ENCODE data around the gene HEPACAM.

Gene HEPACAM

DNA sequence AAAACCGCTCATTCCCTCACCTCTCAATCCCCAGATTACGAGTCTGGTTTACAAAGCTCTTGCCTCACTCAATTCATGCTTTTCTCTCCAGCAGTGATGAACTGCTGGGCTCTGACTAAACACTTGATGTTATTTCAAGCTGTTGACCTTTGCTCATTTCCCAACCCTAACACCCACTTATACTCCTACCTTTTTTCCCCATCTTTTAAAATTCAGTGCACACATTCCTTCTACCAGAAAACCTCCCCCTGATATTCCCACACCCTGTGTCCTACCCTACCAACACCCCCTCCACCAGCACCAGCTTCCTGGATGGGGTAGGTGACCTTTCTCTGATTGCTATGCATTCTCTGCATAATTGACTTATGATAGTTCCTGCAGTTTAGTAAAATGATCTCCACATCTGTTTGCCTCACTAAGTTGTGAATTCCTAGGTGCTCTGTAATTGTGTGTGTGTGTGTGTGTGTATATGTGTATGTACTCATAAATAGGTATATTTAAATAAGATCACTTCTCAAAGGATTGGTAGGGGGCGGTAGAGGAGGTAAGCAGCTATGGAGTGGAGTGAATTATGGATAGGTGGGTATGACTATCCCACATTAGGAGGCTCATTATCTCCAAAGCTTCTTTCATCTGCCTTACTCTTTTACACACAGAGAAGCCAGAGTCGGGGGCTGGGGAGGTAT, 842 bp downstream of the HEPACAM start:
- H3K4me3 Mint-ChIP-seq = no peak overlapping the region
- no peak overlapping the region for H3K27ac Mint-ChIP-seq
- peaks cover 37% of the 10 kb centered on the region for H3K27me3 Mint-ChIP-seq
- H3K36me3 Mint-ChIP-seq = no peaks in the 10 kb centered on the region
- peaks cover 16% of the 10 kb centered on the region for H3K4me1 Mint-ChIP-seq
- CTCF ChIA-PET = interaction anchor here (0.6 to 1.9 kb wide), 5 partner anchors 12 to 97 kb away, joined by 3 to 10 read pairs (median 3); no protein-coding TSS in a partner anchor
- no peak for DNase-seq
- no peaks in the 10 kb centered on the region for H3K9me3 Mint-ChIP-seq

DNA sequence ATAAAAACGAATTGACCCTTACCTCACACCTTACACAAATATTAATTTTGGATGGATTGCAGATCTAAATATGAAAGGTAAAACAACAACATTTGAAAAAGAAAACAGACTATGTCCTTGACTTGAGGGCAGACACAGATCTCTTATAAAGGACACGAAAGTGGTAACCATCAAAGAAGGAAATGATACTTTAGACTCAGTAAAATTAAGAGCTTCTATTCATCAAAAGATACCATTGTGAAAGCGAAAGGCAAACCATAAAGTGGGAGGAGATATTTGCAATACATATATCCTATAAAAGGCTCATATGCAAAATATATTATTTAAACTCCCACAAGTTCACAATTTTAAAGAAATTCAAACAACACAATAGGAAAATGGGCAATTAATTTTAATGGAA, 5.0 kb downstream of the HEPACAM start:
- Mint-ChIP-seq H3K4me3 (peak overlapping the region; percentile 9), H3K4me1 (peaks cover 24% of the 10 kb centered on the region), H3K27me3 (peaks cover 3% of the 10 kb centered on the region), H3K36me3 (no peaks in the 10 kb centered on the region), H3K9me3 (no peaks in the 10 kb centered on the region), H3K27ac (peak overlapping the region; percentile 77)
- CTCF ChIA-PET = no interaction called here
- no peak for DNase-seq

- no peak overlapping the region for H3K27ac Mint-ChIP-seq
- CTCF ChIA-PET = interaction anchor here (0.8 to 1.0 kb wide), 2 partner anchors 22 to 213 kb away, joined by 3 read pairs; no protein-coding TSS in a partner anchor
- H3K4me1 Mint-ChIP-seq = peaks cover 25% of the 10 kb centered on the region
- H3K9me3 Mint-ChIP-seq = no peaks in the 10 kb centered on the region
- DNase-seq = no peak
- no peaks in the 10 kb centered on the region for H3K36me3 Mint-ChIP-seq
- peaks cover 7% of the 10 kb centered on the region for H3K27me3 Mint-ChIP-seq
- no peak overlapping the region for H3K4me3 Mint-ChIP-seq
Observed at GRCh38 chr11:124928942-124929665, 6.7 kb downstream of the HEPACAM start.

- CTCF ChIA-PET = interaction anchor here (0.6 to 1.8 kb wide), 4 partner anchors 11 to 219 kb away, joined by 3 to 6 read pairs (median 3); no protein-coding TSS in a partner anchor
- DNase-seq = peak; percentile 52
- no peaks in the 10 kb centered on the region for H3K9me3 Mint-ChIP-seq
- H3K27ac Mint-ChIP-seq = no peak overlapping the region
- H3K4me3 Mint-ChIP-seq = no peak overlapping the region
- H3K27me3 Mint-ChIP-seq = peaks cover 25% of the 10 kb centered on the region
- peaks cover 23% of the 10 kb centered on the region for H3K4me1 Mint-ChIP-seq
- no peaks in the 10 kb centered on the region for H3K36me3 Mint-ChIP-seq
Observed at GRCh38 chr11:124923296-124923695, 12.6 kb downstream of the HEPACAM start.

- Mint-ChIP-seq H3K4me1 (peaks cover 23% of the 10 kb centered on the region), H3K27me3 (peaks cover 25% of the 10 kb centered on the region), H3K36me3 (no peaks in the 10 kb centered on the region), H3K27ac (no peak overlapping the region), H3K4me3 (no peak overlapping the region), H3K9me3 (no peaks in the 10 kb centered on the region)
- no peak for DNase-seq
- CTCF ChIA-PET = interaction anchor here (0.6 to 1.8 kb wide), 4 partner anchors 12 to 220 kb away, joined by 3 to 6 read pairs (median 3); no protein-coding TSS in a partner anchor
Observed at GRCh38 chr11:124922831-124923230, 13.0 kb downstream of the HEPACAM start.

- H3K9me3 Mint-ChIP-seq = no peaks in the 10 kb centered on the region
- H3K4me1 Mint-ChIP-seq = peaks cover 23% of the 10 kb centered on the region
- CTCF ChIA-PET = interaction anchor here (0.7 to 1.4 kb wide), 2 partner anchors 20 to 33 kb away, joined by 4 read pairs; no protein-coding TSS in a partner anchor
- DNase-seq = peak; percentile 82
- no peak overlapping the region for H3K27ac Mint-ChIP-seq
- no peaks in the 10 kb centered on the region for H3K36me3 Mint-ChIP-seq
- H3K4me3 Mint-ChIP-seq = peak overlapping the region; percentile 42
- H3K27me3 Mint-ChIP-seq = peaks cover 36% of the 10 kb centered on the region
Observed at GRCh38 chr11:124920870-124921609, 14.8 kb downstream of the HEPACAM start.

DNA sequence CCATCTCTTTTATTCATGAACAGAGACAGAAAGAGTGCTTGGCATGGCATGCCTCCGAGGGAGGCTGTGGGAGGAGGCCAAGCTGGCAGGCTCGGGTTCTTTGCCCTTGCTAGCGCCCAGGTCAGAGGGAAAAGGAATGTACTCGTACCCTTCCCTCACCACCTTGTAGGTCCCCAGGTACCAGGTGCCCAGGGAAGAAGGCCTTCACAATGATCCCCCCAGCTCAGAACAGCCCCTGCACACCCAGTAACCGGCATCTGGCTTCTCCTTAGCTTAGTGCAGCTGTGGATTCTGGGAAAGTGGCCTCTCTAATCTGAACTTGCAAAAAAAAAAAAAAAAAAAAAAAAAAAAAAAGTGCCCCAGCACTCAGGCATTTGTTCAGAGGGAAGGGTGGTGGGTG, 15.5 kb downstream of the HEPACAM start:
- Mint-ChIP-seq H3K36me3 (no peaks in the 10 kb centered on the region), H3K27ac (no peak overlapping the region), H3K27me3 (peaks cover 40% of the 10 kb centered on the region), H3K9me3 (no peaks in the 10 kb centered on the region), H3K4me3 (no peak overlapping the region), H3K4me1 (peaks cover 23% of the 10 kb centered on the region)
- DNase-seq = no peak
- CTCF ChIA-PET = interaction anchor here (1.4 kb wide), 1 partner anchor 21 kb away, joined by 4 read pairs; no protein-coding TSS in a partner anchor

GRCh38 chr11:124919898-124920297, 15.9 kb downstream of the HEPACAM start:
- no peak overlapping the region for H3K4me3 Mint-ChIP-seq
- CTCF ChIA-PET = interaction anchor here (1.4 kb wide), 1 partner anchor 21 kb away, joined by 4 read pairs; no protein-coding TSS in a partner anchor
- H3K27ac Mint-ChIP-seq = no peak overlapping the region
- H3K4me1 Mint-ChIP-seq = peaks cover 23% of the 10 kb centered on the region
- H3K9me3 Mint-ChIP-seq = no peaks in the 10 kb centered on the region
- H3K27me3 Mint-ChIP-seq = peaks cover 35% of the 10 kb centered on the region
- H3K36me3 Mint-ChIP-seq = no peaks in the 10 kb centered on the region
- no peak for DNase-seq

DNA sequence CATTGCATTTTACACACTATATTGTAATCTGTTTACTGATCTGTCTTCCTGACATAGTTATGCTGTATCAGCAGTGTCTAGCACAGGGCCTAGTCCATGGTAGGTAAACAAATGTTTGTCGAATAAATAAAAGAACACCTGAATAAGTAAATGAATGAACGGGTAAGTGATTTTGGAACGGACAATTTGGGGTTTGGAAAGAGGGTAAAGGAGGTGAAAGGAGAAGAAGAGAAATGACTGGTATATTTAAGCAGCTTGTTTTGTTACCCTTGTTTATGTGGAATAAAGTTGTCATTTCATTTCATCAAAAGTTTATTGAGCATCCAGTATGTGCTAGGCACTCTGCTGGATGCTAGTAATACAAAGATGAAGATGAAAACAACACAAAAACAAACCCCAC, 16.9 kb downstream of the HEPACAM start, which contains the start of gene HEPN1:
Gene HEPN1, plus strand, starts transcription at position 301 of the 400 bp plus-strand sequence.
- no peak for DNase-seq
- CTCF ChIA-PET = interaction anchor here (1.1 kb wide), 1 partner anchor 9 kb away, joined by 3 read pairs; no protein-coding TSS in a partner anchor
- Mint-ChIP-seq H3K4me1 (peaks cover 19% of the 10 kb centered on the region), H3K9me3 (no peaks in the 10 kb centered on the region), H3K27me3 (peaks cover 34% of the 10 kb centered on the region), H3K4me3 (no peak within 1 kb of the TSS), H3K27ac (no peak within 1 kb of the TSS), H3K36me3 (no peaks in the 10 kb centered on the region)

DNA sequence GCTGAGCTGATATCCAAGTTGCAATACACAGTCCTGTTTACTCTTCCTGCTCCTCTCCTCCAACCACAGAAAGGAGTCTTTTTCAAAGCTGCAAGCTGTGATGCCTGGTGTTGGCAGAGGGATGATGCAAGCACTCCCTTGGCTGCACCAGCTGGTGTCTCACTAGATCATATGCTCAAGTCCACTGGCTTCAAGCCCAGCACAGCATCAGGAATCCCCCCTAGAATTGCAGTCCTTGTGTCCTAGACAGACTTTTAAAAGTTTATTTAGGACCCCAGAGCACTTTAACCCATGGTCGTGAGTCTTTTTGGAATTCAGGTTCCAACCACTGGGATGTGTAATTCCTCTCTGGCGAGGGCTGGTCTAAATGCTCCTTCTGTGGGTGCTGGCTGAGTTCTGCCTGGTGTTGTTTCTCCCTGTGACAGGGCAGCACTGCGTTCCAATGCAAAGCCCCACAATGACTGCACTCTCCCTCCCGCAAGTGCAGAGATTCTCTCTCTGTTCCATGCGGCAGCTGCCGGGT, 18.7 kb downstream of the HEPACAM start:
- no peak overlapping the region for H3K27ac Mint-ChIP-seq
- no peaks in the 10 kb centered on the region for H3K36me3 Mint-ChIP-seq
- H3K4me3 Mint-ChIP-seq = no peak overlapping the region
- CTCF ChIA-PET = interaction anchor here (1.1 to 1.5 kb wide), 2 partner anchors 207 to 430 kb away, joined by 3 to 6 read pairs; no protein-coding TSS in a partner anchor
- peaks cover 38% of the 10 kb centered on the region for H3K27me3 Mint-ChIP-seq
- peaks cover 4% of the 10 kb centered on the region for H3K4me1 Mint-ChIP-seq
- H3K9me3 Mint-ChIP-seq = peaks cover 7% of the 10 kb centered on the region
- no peak for DNase-seq

- CTCF ChIA-PET = interaction anchor here (1.1 to 1.5 kb wide), 2 partner anchors 208 to 431 kb away, joined by 3 to 6 read pairs; no protein-coding TSS in a partner anchor
- peaks cover 4% of the 10 kb centered on the region for H3K4me1 Mint-ChIP-seq
- H3K36me3 Mint-ChIP-seq = no peaks in the 10 kb centered on the region
- peaks cover 14% of the 10 kb centered on the region for H3K9me3 Mint-ChIP-seq
- peaks cover 40% of the 10 kb centered on the region for H3K27me3 Mint-ChIP-seq
- no peak for DNase-seq
- H3K4me3 Mint-ChIP-seq = no peak overlapping the region
- H3K27ac Mint-ChIP-seq = no peak overlapping the region
Observed at GRCh38 chr11:124916370-124916710, 19.5 kb downstream of the HEPACAM start.

GRCh38 chr11:124915541-124916369, 20.1 kb downstream of the HEPACAM start:
- H3K9me3 Mint-ChIP-seq = peaks cover 14% of the 10 kb centered on the region
- no peak overlapping the region for H3K27ac Mint-ChIP-seq

GRCh38 chr11:124902616-124903015, 33.2 kb downstream of the HEPACAM start:
- CTCF ChIA-PET = no interaction called here
- Mint-ChIP-seq H3K4me1 (peaks cover 7% of the 10 kb centered on the region), H3K27ac (no peak overlapping the region), H3K36me3 (no peaks in the 10 kb centered on the region), H3K9me3 (no peaks in the 10 kb centered on the region), H3K4me3 (no peak overlapping the region), H3K27me3 (peaks cover 48% of the 10 kb centered on the region)
- DNase-seq = no peak

More at GRCh38 chr11:124915541-124916369, 20.1 kb downstream of the HEPACAM start:
- Mint-ChIP-seq H3K36me3 (no peaks in the 10 kb centered on the region), H3K4me3 (no peak overlapping the region), H3K4me1 (peaks cover 3% of the 10 kb centered on the region), H3K27me3 (peaks cover 38% of the 10 kb centered on the region)
- peak; percentile 38 for DNase-seq
- CTCF ChIA-PET = interaction anchor here (1.1 kb wide), 1 partner anchor 209 kb away, joined by 6 read pairs; no protein-coding TSS in a partner anchor

Data from activated naive CD4-positive, alpha-beta T cell treated with anti-CD3 and anti-CD28 coated beads, Interleukin-2, amount 10 ng/mL, durations not matched to agents 7 days and 5 days (primary cell).